Caco-2 (cell line): ENCODE measurements around the gene ZNF385C. TPM values are rescaled to one million over a fixed set of nuclear protein-coding genes. Genes with fewer than 3 reads are reported as not detected.

Experiments used
- BruUV-seq: library from RNA; stranded (reverse); fragments of 400-500 nt; replicated peaks from 2 replicates; lab custom pipeline; 2021; lab: Mats Ljungman, UMichigan
- CTCF ChIA-PET: fragments of 300-600 bp; sonication (Branson Sonifier 250); formaldehyde crosslinking; loops from one replicate; lab custom pipeline; 2022; ENCODE audit warnings: antibody characterized with exemption; lab: Charles Lee
- POLR2A ChIA-PET: fragments of 300-600 bp; sonication (Branson Sonifier 250); formaldehyde crosslinking; loops from one replicate; lab custom pipeline; 2022; ENCODE audit warnings: antibody characterized with exemption; lab: Charles Lee
- DNase-seq, 2 experiments: peaks; one replicate each; pipeline versions ENCODE4 v3.0.0 to v3.0.0-alpha.2; 2020 to 2022
- H3K27me3 ChIP-seq: replicated peaks from 2 replicates; pipeline ENCODE4 v1.6.0; 2011; ENCODE audit warnings: low read length; ENCODE audit not compliant: control insufficient read depth, insufficient read depth
- H3K36me3 ChIP-seq: 2 replicates; pipeline ENCODE4 v1.5.1; 2011; ENCODE audit warnings: low read length; ENCODE audit not compliant: control insufficient read depth, insufficient read depth
- H3K4me1 ChIP-seq: fragments of 250-450 bp; sonication (Bioruptor Pico); 2 replicates; pipeline ENCODE4 v1.5.1; 2020; ENCODE audit warnings: mild to moderate bottlenecking
- H3K4me3 ChIP-seq: 2 replicates; pipeline ENCODE4 v1.5.1; 2011; ENCODE audit warnings: low read depth, mild to moderate bottlenecking, control low read depth, low read length
- H3K9me3 ChIP-seq: fragments of 250-450 bp; sonication (Bioruptor Pico); 2 replicates; pipeline ENCODE4 v1.5.1; 2020; ENCODE audit warnings: mild to moderate bottlenecking, moderate library complexity
- H3K27ac Mint-ChIP-seq: one replicate; pipeline ENCODE4 v1.8.0; 2022; ENCODE audit warnings: mixed read lengths; ENCODE audit not compliant: unreplicated experiment
- H3K27me3 Mint-ChIP-seq: one replicate; pipeline ENCODE4 v1.8.0; 2022; ENCODE audit warnings: mixed read lengths; ENCODE audit not compliant: insufficient read depth, unreplicated experiment
- H3K36me3 Mint-ChIP-seq: one replicate; pipeline ENCODE4 v1.8.0; 2022; ENCODE audit warnings: mild to moderate bottlenecking, mixed read lengths; ENCODE audit not compliant: insufficient read depth, unreplicated experiment
- H3K4me1 Mint-ChIP-seq: one replicate; pipeline ENCODE4 v1.8.0; 2022; ENCODE audit warnings: low read depth, mixed read lengths; ENCODE audit not compliant: unreplicated experiment
- H3K4me3 Mint-ChIP-seq: one replicate; pipeline ENCODE4 v1.8.0; 2022; ENCODE audit warnings: mild to moderate bottlenecking, moderate library complexity, mixed read lengths; ENCODE audit not compliant: unreplicated experiment
- H3K9me3 Mint-ChIP-seq: one replicate; pipeline ENCODE4 v1.8.0; 2022; ENCODE audit warnings: mixed read lengths; ENCODE audit not compliant: unreplicated experiment
- intact Hi-C: fragments of 100-400 bp; cut with micrococcal nuclease; formaldehyde crosslinking; loops from one replicate; pipeline ENCODE4 v1.10.0; 2022; ENCODE audit not compliant: unreplicated experiment
- total RNA-seq: library from RNA; stranded (reverse); gene quantifications from 2 replicates; pipeline ENCODE4 v1.2.3, GENCODE V29; 2022
- TF ChIP-seq, protein P1 (sequence below), 2 experiments: fragments of 200-600 bp in 1 of 2; IDR thresholded peaks; 1 replicate in 1 of 2; 2 replicates in 1 of 2; pipeline versions ENCODE4 v1.5.1 to v1.8.0; 2011 to 2022; ENCODE audit warnings: antibody characterized with exemption in 1 of 2, control low read depth in 1 of 2, inconsistent platforms in 1 of 2, low read depth in 1 of 2, low read length in 1 of 2, mild to moderate bottlenecking in 1 of 2, moderate library complexity in 1 of 2; ENCODE audit not compliant: insufficient read depth in 1 of 2, severe bottlenecking in 1 of 2, unreplicated experiment in 1 of 2

ZNF385C gene
- total RNA-seq, 1 experiment from 2014 or later = 1.5 TPM

DNA sequence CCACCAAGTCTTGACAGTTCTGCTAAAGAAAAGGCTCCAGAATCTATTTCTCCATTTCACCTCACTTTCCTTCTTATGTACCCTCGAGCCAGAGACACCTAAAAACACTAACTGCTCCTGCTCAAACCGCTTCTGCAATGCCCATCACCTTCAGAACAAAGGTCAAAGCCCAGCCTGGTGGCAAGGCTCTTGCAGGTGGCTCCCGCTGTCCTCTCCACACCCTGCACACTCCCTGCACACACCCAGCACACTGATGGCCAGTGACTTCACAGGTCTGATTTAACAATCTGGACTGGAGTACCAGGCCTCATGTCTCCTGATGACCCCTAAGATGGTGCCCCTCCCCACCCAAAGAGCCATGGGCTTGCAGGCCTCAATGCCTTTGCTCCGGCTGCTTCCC is 38.0 kb downstream of the ZNF385C start:
- Mint-ChIP-seq H3K27me3 (no peaks in the 10 kb centered on the region), H3K4me3 (no peak overlapping the region), H3K4me1 (peaks cover 3% of the 10 kb centered on the region), H3K9me3 (no peaks in the 10 kb centered on the region), H3K36me3 (no peaks in the 10 kb centered on the region), H3K27ac (no peak overlapping the region)
- no TSS peak for BruUV-seq
- POLR2A ChIA-PET = no interaction called here
- Histone ChIP-seq H3K4me3 (no peak overlapping the region), H3K36me3 (no peaks in the 10 kb centered on the region), H3K27me3 (no peaks in the 10 kb centered on the region), H3K9me3 (no peaks in the 10 kb centered on the region), H3K4me1 (no peaks in the 10 kb centered on the region)
- TF ChIP-seq, protein P1, sequence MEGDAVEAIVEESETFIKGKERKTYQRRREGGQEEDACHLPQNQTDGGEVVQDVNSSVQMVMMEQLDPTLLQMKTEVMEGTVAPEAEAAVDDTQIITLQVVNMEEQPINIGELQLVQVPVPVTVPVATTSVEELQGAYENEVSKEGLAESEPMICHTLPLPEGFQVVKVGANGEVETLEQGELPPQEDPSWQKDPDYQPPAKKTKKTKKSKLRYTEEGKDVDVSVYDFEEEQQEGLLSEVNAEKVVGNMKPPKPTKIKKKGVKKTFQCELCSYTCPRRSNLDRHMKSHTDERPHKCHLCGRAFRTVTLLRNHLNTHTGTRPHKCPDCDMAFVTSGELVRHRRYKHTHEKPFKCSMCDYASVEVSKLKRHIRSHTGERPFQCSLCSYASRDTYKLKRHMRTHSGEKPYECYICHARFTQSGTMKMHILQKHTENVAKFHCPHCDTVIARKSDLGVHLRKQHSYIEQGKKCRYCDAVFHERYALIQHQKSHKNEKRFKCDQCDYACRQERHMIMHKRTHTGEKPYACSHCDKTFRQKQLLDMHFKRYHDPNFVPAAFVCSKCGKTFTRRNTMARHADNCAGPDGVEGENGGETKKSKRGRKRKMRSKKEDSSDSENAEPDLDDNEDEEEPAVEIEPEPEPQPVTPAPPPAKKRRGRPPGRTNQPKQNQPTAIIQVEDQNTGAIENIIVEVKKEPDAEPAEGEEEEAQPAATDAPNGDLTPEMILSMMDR (IDR thresholded peaks at IDR 0.05; ENCODE audit: insufficient read depth in 1 of 2, low read depth in 1 of 2, low read length in 1 of 2, severe bottlenecking in 1 of 2, unreplicated experiment in 1 of 2) = no peak
- no peak for DNase-seq
- intact Hi-C loops = no loop called here
- CTCF ChIA-PET = no interaction called here

DNA sequence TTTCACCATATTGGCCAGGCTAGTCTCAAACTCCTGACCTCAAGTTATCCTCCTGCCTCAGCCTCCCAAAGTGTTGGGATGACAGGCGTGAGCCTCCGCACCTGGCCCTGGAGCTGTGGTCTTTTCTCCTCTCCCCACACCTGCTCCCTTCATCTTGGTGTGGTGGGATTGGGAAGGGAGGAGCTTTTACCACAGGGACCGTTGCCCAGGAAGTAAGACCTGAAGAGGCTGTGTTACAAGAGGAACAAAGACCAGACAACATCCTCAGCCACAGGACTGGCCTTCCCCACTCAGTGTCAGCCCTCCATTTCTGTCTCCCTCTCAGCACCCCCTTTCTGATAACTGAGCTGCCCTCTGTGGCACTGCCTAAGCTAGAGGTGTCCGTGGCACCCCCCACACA is 38.5 kb downstream of the ZNF385C start:
- Mint-ChIP-seq H3K36me3 (no peaks in the 10 kb centered on the region), H3K4me3 (no peak overlapping the region), H3K27ac (no peak overlapping the region), H3K9me3 (no peaks in the 10 kb centered on the region), H3K4me1 (peaks cover 7% of the 10 kb centered on the region), H3K27me3 (no peaks in the 10 kb centered on the region)
- Histone ChIP-seq H3K4me1 (no peaks in the 10 kb centered on the region), H3K27me3 (no peaks in the 10 kb centered on the region), H3K9me3 (no peaks in the 10 kb centered on the region), H3K36me3 (no peaks in the 10 kb centered on the region), H3K4me3 (no peak overlapping the region)
- intact Hi-C loops = no loop called here
- TF ChIP-seq, protein P1 (IDR thresholded peaks at IDR 0.05; ENCODE audit: insufficient read depth in 1 of 2, low read depth in 1 of 2, low read length in 1 of 2, severe bottlenecking in 1 of 2, unreplicated experiment in 1 of 2) = no peak
- ChIA-PET CTCF (no interaction called here), POLR2A (no interaction called here)
- no peak for DNase-seq
- BruUV-seq = no TSS peak

DNA sequence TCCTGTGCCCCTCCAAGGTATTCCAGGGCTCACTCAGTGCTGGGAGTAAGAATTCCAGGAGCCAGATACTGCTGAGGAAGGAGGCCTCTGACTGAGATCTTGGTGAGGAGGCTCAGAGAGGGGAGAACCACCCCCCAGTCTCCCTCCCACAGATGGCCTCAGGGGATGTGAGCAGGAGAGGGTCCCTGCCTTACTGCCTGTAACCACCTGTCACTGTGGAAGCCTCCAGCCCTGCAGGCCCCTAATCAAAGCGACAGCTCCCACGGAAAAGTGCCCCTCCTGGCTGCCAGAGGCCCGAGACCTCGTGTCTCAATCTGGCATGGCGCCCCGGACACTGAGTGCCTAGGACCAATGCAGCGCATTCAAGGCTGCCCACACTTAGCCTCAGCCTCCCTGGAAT is 40.2 kb downstream of the ZNF385C start:
- POLR2A ChIA-PET = no interaction called here
- H3K27me3 ChIP-seq = no peaks in the 10 kb centered on the region
- H3K4me3 Mint-ChIP-seq = no peak overlapping the region
- TF ChIP-seq, protein P1 (IDR thresholded peaks at IDR 0.05; ENCODE audit: insufficient read depth in 1 of 2, low read depth in 1 of 2, low read length in 1 of 2, severe bottlenecking in 1 of 2, unreplicated experiment in 1 of 2) = no peak
- H3K27ac Mint-ChIP-seq = no peak overlapping the region
- no peak overlapping the region for H3K4me3 ChIP-seq
- no peaks in the 10 kb centered on the region for H3K4me1 ChIP-seq
- H3K9me3 ChIP-seq = no peaks in the 10 kb centered on the region
- H3K4me1 Mint-ChIP-seq = peaks cover 8% of the 10 kb centered on the region
- no peak for DNase-seq
- H3K27me3 Mint-ChIP-seq = no peaks in the 10 kb centered on the region
- CTCF ChIA-PET = interaction anchor here (1.0 kb wide), 1 partner anchor 27 kb away, joined by 5 read pairs; no protein-coding TSS in a partner anchor
- H3K9me3 Mint-ChIP-seq = no peaks in the 10 kb centered on the region
- intact Hi-C loops = no loop called here
- no TSS peak for BruUV-seq
- no peaks in the 10 kb centered on the region for H3K36me3 ChIP-seq
- H3K36me3 Mint-ChIP-seq = no peaks in the 10 kb centered on the region
